ENCODE results near the gene GRIK5. TPM values are rescaled to one million over a fixed set of nuclear protein-coding genes. Genes with fewer than 3 reads are reported as not detected.

The GRIK5 gene
- total and polyA plus RNA-seq, 2 donors (not counting 3 experiments of a cell fraction or from before 2014, with no cell fraction given): 0.80 to 2.2 TPM

GRCh38 chr19:41999878-42000208 is 70.2 kb downstream of the GRIK5 start:
- no peak overlapping the region for H3K4me3 ChIP-seq (replicated peaks in 1 of 3; ENCODE audit: insufficient read depth in 1 of 3, low read depth in 1 of 3, low read length in 3 of 3)
- POLR2A ChIA-PET: no interaction called here
- peaks cover 19 to 30% of the 10 kb centered on the region in 2 experiments for H3K27me3 ChIP-seq (ENCODE audit: control insufficient read depth in 2 of 2, insufficient read depth in 2 of 2, low read length in 2 of 2)
- BruUV-seq (replicated peaks): no TSS peak
- no peak for TF ChIP-seq MYC (IDR thresholded peaks at IDR 0.05; ENCODE audit: low read depth, low read length)
- TF ChIP-seq EZH2 (IDR thresholded peaks at IDR 0.05; ENCODE audit: borderline replicate concordance, low read depth, low read length, severe bottlenecking): no peak
- no peak for TF ChIP-seq JUN (IDR thresholded peaks at IDR 0.05; ENCODE audit: borderline replicate concordance, insufficient read depth, insufficient read length, low read depth)
- no peak for TF ChIP-seq FOS (IDR thresholded peaks at IDR 0.05; ENCODE audit: borderline replicate concordance, insufficient read depth, low read length)
- TF ChIP-seq GATA2 (IDR thresholded peaks at IDR 0.05; ENCODE audit: insufficient read depth, insufficient read length, low read depth, low read length): no peak
- TF ChIP-seq POLR2AphosphoS5 (IDR thresholded peaks at IDR 0.05; ENCODE audit: insufficient read depth, low read depth, low read length): no peak
- TF ChIP-seq MAX (IDR thresholded peaks at IDR 0.05; ENCODE audit: insufficient read depth, insufficient read length): no peak
- TF ChIP-seq CTCF (IDR thresholded peaks at IDR 0.05; ENCODE audit: extremely low read depth in 1 of 2, insufficient read depth in 1 of 2, low read depth in 1 of 2, low read length in 2 of 2): no peak
- TF ChIP-seq POLR2A (IDR thresholded peaks at IDR 0.05; ENCODE audit: low read depth, low read length): no peak
- intact Hi-C loops (cut with micrococcal nuclease): no loop called here
- FAIRE-seq (no peak), DNase-seq (ENCODE audit: low read depth, low spot score) (no peak)
- H3K9ac ChIP-seq (replicated peaks; ENCODE audit: extremely low read depth, insufficient read depth, low read length): no peak overlapping the region
- H3K9me1 ChIP-seq (replicated peaks; ENCODE audit: control insufficient read depth, extremely low read depth, insufficient read depth, low read length): no peaks in the 10 kb centered on the region
- dilution Hi-C loops (cut with MboI; ENCODE audit: extremely low pct_ligation_motif_present, low sequenced_read_pairs): no loop called here
- no peak overlapping the region for H2AFZ ChIP-seq (ENCODE audit: low read depth, low read length)
- H4K20me1 ChIP-seq (replicated peaks; ENCODE audit: control insufficient read depth, extremely low read depth, insufficient read depth, low read length): no peaks in the 10 kb centered on the region
- no peak overlapping the region for H3K4me2 ChIP-seq (ENCODE audit: insufficient read depth, low read length)
- CTCF ChIA-PET: interaction anchor here (0.8 to 2.3 kb wide), 3 partner anchors 11 to 92 kb away, joined by 3 to 8 read pairs (median 4); no protein-coding TSS in a partner anchor
- H3K4me1 ChIP-seq (ENCODE audit: control insufficient read depth, extremely low read depth, insufficient read depth, low read length): no peaks in the 10 kb centered on the region
- H3K79me2 ChIP-seq (ENCODE audit: control insufficient read depth, insufficient read depth, low read length): no peaks in the 10 kb centered on the region
- no peak overlapping the region for H3K27ac ChIP-seq (ENCODE audit: insufficient read depth, low read depth, low read length)
- no peaks in the 10 kb centered on the region for H3K9me3 ChIP-seq (replicated peaks; ENCODE audit: control insufficient read depth, insufficient read depth, low read length)
- no peaks in the 10 kb centered on the region for H3K36me3 ChIP-seq (ENCODE audit: control insufficient read depth in 2 of 2, extremely low read depth in 1 of 2, insufficient read depth in 2 of 2, low read length in 2 of 2)

Measured in endothelial cell of umbilical vein (primary cell).